HCT116 (cell line): ENCODE results near the gene NANOS1.

Experiments used
- CEBPB ChIP-seq: IDR thresholded peaks from 2 replicates; pipeline ENCODE4 v1.6.1; 2012; ENCODE audit warnings: low read depth
- EZH2 ChIP-seq: fragments of 200-600 bp; sonication (generic); IDR thresholded peaks from 2 replicates; pipeline ENCODE4 v1.6.1; 2017; ENCODE audit warnings: antibody characterized with exemption, mixed run types
- POLR2A ChIP-seq: IDR thresholded peaks from 2 replicates; pipeline ENCODE4 v1.7.0; 2011; ENCODE audit warnings: borderline replicate concordance; ENCODE audit not compliant: insufficient read depth, insufficient read length; ENCODE audit errors: extremely low read depth
- POLR2AphosphoS5 ChIP-seq: IDR thresholded peaks from 2 replicates; pipeline ENCODE4 v1.6.1; 2011; ENCODE audit warnings: mild to moderate bottlenecking, low read depth, low read length, moderate library complexity
- REST ChIP-seq: IDR thresholded peaks from 2 replicates; pipeline ENCODE4 v1.6.1; 2012; ENCODE audit warnings: low read depth
- SRF ChIP-seq: IDR thresholded peaks from 2 replicates; pipeline ENCODE4 v1.6.1; 2012; ENCODE audit warnings: low read depth
- TF ChIP-seq, protein P1 (sequence below), 3 experiments: fragments of 200-600 bp in 1 of 3; sonication (generic) in 1 of 3; IDR thresholded peaks in 2 of 3; conservative IDR thresholded peaks in 1 of 3; 2 replicates each; pipeline ENCODE4 v1.5.1; 2012 to 2017; ENCODE audit warnings: low read depth in 2 of 3, low read length in 2 of 3, antibody characterized with exemption in 1 of 3, borderline replicate concordance in 1 of 3, control low read depth in 1 of 3, mild to moderate bottlenecking in 1 of 3, mixed read lengths in 1 of 3, mixed run types in 1 of 3, moderate library complexity in 1 of 3; ENCODE audit not compliant: insufficient read depth in 1 of 3

DNA sequence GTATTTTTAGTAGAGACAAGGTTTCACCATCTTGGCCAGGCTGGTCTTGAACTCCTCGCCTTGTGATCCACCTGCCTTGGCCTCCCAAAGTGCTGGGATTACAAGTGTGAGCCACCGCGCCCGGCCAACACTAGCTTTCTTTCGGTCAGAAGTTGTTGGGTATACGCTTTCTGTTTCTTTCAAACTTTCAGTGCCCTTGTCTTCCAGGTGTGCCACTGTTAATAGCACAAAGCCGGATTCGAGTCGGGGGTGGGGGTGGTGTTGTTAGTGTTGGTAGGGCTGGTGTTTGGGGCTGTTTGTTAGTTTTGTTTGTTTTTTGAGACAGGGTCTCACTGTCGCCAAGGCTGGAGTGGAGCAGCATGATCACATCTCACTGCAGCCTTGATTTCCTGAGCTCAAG is 33.8 kb upstream of the NANOS1 start:
- no peak for TF ChIP-seq EZH2
- TF ChIP-seq, protein P1, sequence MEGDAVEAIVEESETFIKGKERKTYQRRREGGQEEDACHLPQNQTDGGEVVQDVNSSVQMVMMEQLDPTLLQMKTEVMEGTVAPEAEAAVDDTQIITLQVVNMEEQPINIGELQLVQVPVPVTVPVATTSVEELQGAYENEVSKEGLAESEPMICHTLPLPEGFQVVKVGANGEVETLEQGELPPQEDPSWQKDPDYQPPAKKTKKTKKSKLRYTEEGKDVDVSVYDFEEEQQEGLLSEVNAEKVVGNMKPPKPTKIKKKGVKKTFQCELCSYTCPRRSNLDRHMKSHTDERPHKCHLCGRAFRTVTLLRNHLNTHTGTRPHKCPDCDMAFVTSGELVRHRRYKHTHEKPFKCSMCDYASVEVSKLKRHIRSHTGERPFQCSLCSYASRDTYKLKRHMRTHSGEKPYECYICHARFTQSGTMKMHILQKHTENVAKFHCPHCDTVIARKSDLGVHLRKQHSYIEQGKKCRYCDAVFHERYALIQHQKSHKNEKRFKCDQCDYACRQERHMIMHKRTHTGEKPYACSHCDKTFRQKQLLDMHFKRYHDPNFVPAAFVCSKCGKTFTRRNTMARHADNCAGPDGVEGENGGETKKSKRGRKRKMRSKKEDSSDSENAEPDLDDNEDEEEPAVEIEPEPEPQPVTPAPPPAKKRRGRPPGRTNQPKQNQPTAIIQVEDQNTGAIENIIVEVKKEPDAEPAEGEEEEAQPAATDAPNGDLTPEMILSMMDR (IDR thresholded peaks at IDR 0.05 in 2 of 3, conservative IDR thresholded peaks at IDR 0.05 in 1 of 3; ENCODE audit: borderline replicate concordance in 1 of 3, insufficient read depth in 1 of 3, low read depth in 2 of 3, low read length in 2 of 3), result no peak
- no peak for TF ChIP-seq CEBPB
- no peak for TF ChIP-seq POLR2AphosphoS5
- TF ChIP-seq POLR2A, result no peak
- no peak for TF ChIP-seq SRF
- TF ChIP-seq REST, result no peak
